BJ (cell line): ENCODE data around the gene DHX35. TPM values are rescaled to one million over a fixed set of nuclear protein-coding genes. Genes with fewer than 3 reads are reported as not detected.
A peak's percentile ranks its signal among the peaks of the same experiment; 100 is the strongest.

ENCODE experiments used
- CTCF ChIA-PET: fragments of 350-600 bp; formaldehyde crosslinking; extraction: SDS; loops from one replicate; lab custom pipeline; 2021; ENCODE audit warnings: antibody characterized with exemption, inconsistent platforms; lab: Yijun Ruan, JAX
- POLR2A ChIA-PET: fragments of 300-600 bp; sonication (Branson Sonifier 250); formaldehyde crosslinking; extraction: SDS; loops from one replicate; lab custom pipeline; 2021; ENCODE audit warnings: antibody characterized with exemption; lab: Charles Lee
- DNase-seq: peaks from one replicate; pipeline ENCODE4 v3.0.0-alpha.2; 2011; ENCODE audit warnings: low read depth
- H3K27me3 ChIP-seq: 2 replicates; pipeline ENCODE4 v1.6.0; 2011; ENCODE audit warnings: low read length; ENCODE audit not compliant: control insufficient read depth, insufficient read depth
- H3K36me3 ChIP-seq: 2 replicates; pipeline ENCODE4 v1.5.1; 2011; ENCODE audit warnings: low read length; ENCODE audit not compliant: control insufficient read depth, insufficient read depth
- H3K4me3 ChIP-seq: 2 replicates; pipeline ENCODE4 v1.5.1; 2011; ENCODE audit warnings: low read depth, mild to moderate bottlenecking, control low read depth, low read length
- CTCF ChIP-seq: IDR thresholded peaks from 2 replicates; pipeline ENCODE4 v1.5.1; 2011; ENCODE audit warnings: low read depth, mild to moderate bottlenecking, control low read depth, inconsistent platforms, low read length, moderate library complexity; ENCODE audit not compliant: insufficient read depth
- polyA minus RNA-seq: library from RNA; depleted of rRNA, polyadenylated mRNA; stranded (reverse); fragments of >200 nt; gene quantifications from 2 replicates; pipeline ENCODE4 v1.2.3, GENCODE V29; 2011; rRNA and poly(A)+ RNA removed
- polyA plus RNA-seq: library from polyadenylated mRNA; depleted of rRNA; stranded (reverse); fragments of >200 nt; gene quantifications from 2 replicates; pipeline ENCODE4 v1.2.3, GENCODE V29; 2011; rRNA removed

The DHX35 gene
- polyA plus RNA-seq = 12.1 and 14.5 TPM in 2 replicates
- 4.9 and 8.2 TPM in 2 replicates for polyA minus RNA-seq

- Histone ChIP-seq H3K4me3 (peak within 1 kb of the TSS; percentile 87), H3K27me3 (no peaks in the 10 kb centered on the region), H3K36me3 (no peaks in the 10 kb centered on the region)
- peak; percentile 49 for TF ChIP-seq CTCF
- DNase-seq = peak; percentile 73
- ChIA-PET POLR2A (no interaction called here), CTCF (interaction anchor here (0.8 to 3.0 kb wide), 11 partner anchors 11 to 88 kb away, joined by 3 to 11 read pairs (median 3); partner anchors contain the start of gene FAM83D)
Observed at GRCh38 chr20:38962044-38962927, at the start of gene DHX35. Gene DHX35 (plus strand): TSS chr20:38962344. CDS start chr20:38962368, 24 bp downstream.

GRCh38 chr20:38915355-38915754, 46.8 kb upstream of the DHX35 start:
- Histone ChIP-seq H3K27me3 (peaks cover 7% of the 10 kb centered on the region), H3K4me3 (no peak overlapping the region), H3K36me3 (no peaks in the 10 kb centered on the region)
- ChIA-PET CTCF (no interaction called here), POLR2A (no interaction called here)
- TF ChIP-seq CTCF = no peak
- DNase-seq = no peak

GRCh38 chr20:38917657-38918056, 44.5 kb upstream of the DHX35 start:
- CTCF ChIA-PET = interaction anchor here (1.1 kb wide), 1 partner anchor 23 kb away, joined by 3 read pairs; no protein-coding TSS in a partner anchor
- no peak for DNase-seq
- no peak overlapping the region for H3K4me3 ChIP-seq
- H3K36me3 ChIP-seq = no peaks in the 10 kb centered on the region
- POLR2A ChIA-PET = interaction anchor here (0.6 kb wide), 1 partner anchor 8 kb away, joined by 6 read pairs; no protein-coding TSS in a partner anchor
- TF ChIP-seq CTCF = no peak
- H3K27me3 ChIP-seq = peaks cover 12% of the 10 kb centered on the region

- TF ChIP-seq CTCF = no peak
- ChIA-PET CTCF (interaction anchor here (0.9 to 1.7 kb wide), 3 partner anchors 12 to 131 kb away, joined by 3 to 7 read pairs (median 3); no protein-coding TSS in a partner anchor), POLR2A (no interaction called here)
- Histone ChIP-seq H3K36me3 (no peaks in the 10 kb centered on the region), H3K27me3 (peaks cover 12% of the 10 kb centered on the region), H3K4me3 (no peak overlapping the region)
- DNase-seq = no peak
Observed at GRCh38 chr20:38918172-38918571, 44.0 kb upstream of the DHX35 start.

- no peak for TF ChIP-seq CTCF
- CTCF ChIA-PET = interaction anchor here (0.7 to 1.7 kb wide), 3 partner anchors 11 to 129 kb away, joined by 3 to 7 read pairs (median 7); no protein-coding TSS in a partner anchor
- POLR2A ChIA-PET = no interaction called here
- no peak for DNase-seq
- H3K4me3 ChIP-seq = no peak overlapping the region
- peaks cover 13% of the 10 kb centered on the region for H3K27me3 ChIP-seq
- no peaks in the 10 kb centered on the region for H3K36me3 ChIP-seq
Observed at GRCh38 chr20:38919683-38920082, 42.5 kb upstream of the DHX35 start.
